B cell (primary cell): ENCODE results near the gene FHIP1B. TPM values are rescaled to one million over a fixed set of nuclear protein-coding genes. Genes with fewer than 3 reads are reported as not detected.

Experiments used
- ATAC-seq: fragments of 200-7000 bp; cut with Tn5 transposase; one replicate; pipeline ENCODE4 v1.10.0; 2021; ENCODE audit warnings: low read depth, mild to moderate bottlenecking, moderate number of reproducible peaks, moderate library complexity
- CTCF ChIA-PET: fragments of 350-600 bp; sonication (Branson Sonifier 250); formaldehyde crosslinking; loops from one replicate; lab custom pipeline; 2021; ENCODE audit warnings: antibody characterized with exemption, inconsistent platforms; lab: Charles Lee
- POLR2A ChIA-PET: fragments of 350-600 bp; sonication (Branson Sonifier 250); formaldehyde crosslinking; loops from one replicate; lab custom pipeline; 2021; ENCODE audit warnings: antibody characterized with exemption; lab: Charles Lee
- DNase-seq: peaks from one replicate; pipeline ENCODE4 v3.0.0; 2013
- H2AFZ ChIP-seq: 2 replicates; pipeline ENCODE4 v1.6.1; 2012; ENCODE audit warnings: mild to moderate bottlenecking, low read depth, low read length; ENCODE audit not compliant: insufficient read depth, poor library complexity, severe bottlenecking
- H3K27ac ChIP-seq, 2 donors: 1 replicate in 1 of 2; 2 replicates in 1 of 2; pipeline ENCODE4 v1.5.1; 2012 to 2013; ENCODE audit warnings: low read length in 2 of 2, mild to moderate bottlenecking in 2 of 2, moderate library complexity in 1 of 2
- H3K27me3 ChIP-seq, 4 experiments: fragments of 200-600 bp in 1 of 4; sonication (generic) in 1 of 4; replicated peaks in 1 of 4; 1 replicate in 2 of 4; 2 replicates in 2 of 4; pipeline versions ENCODE4 v1.6.1 to v1.7.0; 2013 to 2016; ENCODE audit warnings: low read length in 3 of 4, mild to moderate bottlenecking in 2 of 4, mixed read lengths in 1 of 4, moderate library complexity in 1 of 4; ENCODE audit not compliant: insufficient read depth in 4 of 4, control insufficient read depth in 3 of 4; ENCODE audit errors: control extremely low read depth in 1 of 4
- H3K36me3 ChIP-seq, 2 experiments: replicated peaks in 1 of 2; 1 replicate in 1 of 2; 2 replicates in 1 of 2; pipeline versions ENCODE4 v1.6.1 to v1.7.1; 2013; ENCODE audit warnings: low read length in 1 of 2; ENCODE audit not compliant: insufficient read depth in 2 of 2, control insufficient read depth in 1 of 2; ENCODE audit errors: control extremely low read depth in 1 of 2, extremely low read depth in 1 of 2
- H3K4me1 ChIP-seq, 2 donors: fragments of 200-600 bp in 1 of 2; sonication (generic) in 1 of 2; 1 replicate in 1 of 2; 2 replicates in 1 of 2; pipeline versions ENCODE4 v1.5.1 to v1.6.1; 2013 to 2017; ENCODE audit warnings: low read length in 2 of 2; ENCODE audit not compliant: control insufficient read depth in 2 of 2, insufficient read depth in 2 of 2
- H3K4me2 ChIP-seq: replicated peaks from 2 replicates; pipeline ENCODE3; 2012; ENCODE audit warnings: mild to moderate bottlenecking, low read depth, low read length; ENCODE audit not compliant: poor library complexity, severe bottlenecking
- H3K4me3 ChIP-seq, 5 experiments: fragments of 200-600 bp in 1 of 5; sonication (generic) in 1 of 5; 1 replicate in 3 of 5; 2 replicates in 2 of 5; pipeline versions ENCODE4 v1.5.1 to v1.7.0; 2011 to 2016; ENCODE audit warnings: low read length in 4 of 5, mild to moderate bottlenecking in 4 of 5, low read depth in 2 of 5, control low read depth in 1 of 5, moderate library complexity in 1 of 5; ENCODE audit not compliant: insufficient read depth in 1 of 5; ENCODE audit errors: control extremely low read depth in 1 of 5, extremely low read depth in 1 of 5
- H3K79me2 ChIP-seq: fragments of 200-600 bp; sonication (generic); one replicate; pipeline ENCODE4 v1.6.0; 2016; ENCODE audit warnings: low read length; ENCODE audit not compliant: control insufficient read depth, insufficient read depth
- H3K9ac ChIP-seq: fragments of 200-600 bp; sonication (generic); 2 replicates; pipeline ENCODE4 v1.6.1; 2017; ENCODE audit warnings: mild to moderate bottlenecking, low read length, moderate library complexity
- H3K9me3 ChIP-seq, 3 donors: one replicate each; pipeline versions ENCODE4 v1.6.1 to v1.7.1; 2013; ENCODE audit warnings: low read length in 2 of 3; ENCODE audit not compliant: control insufficient read depth in 2 of 3, insufficient read depth in 1 of 3; ENCODE audit errors: control extremely low read depth in 1 of 3
- H4K20me1 ChIP-seq: 2 replicates; pipeline ENCODE4 v1.6.0; 2012; ENCODE audit warnings: mild to moderate bottlenecking, low read length; ENCODE audit not compliant: insufficient read depth, control insufficient read depth, poor library complexity, severe bottlenecking
- H3K27ac Mint-ChIP-seq: one replicate; pipeline ENCODE4 v1.8.0; 2021; ENCODE audit warnings: mixed read lengths
- H3K27me3 Mint-ChIP-seq: one replicate; pipeline ENCODE4 v1.8.0; 2021; ENCODE audit warnings: mixed read lengths
- H3K4me1 Mint-ChIP-seq: one replicate; pipeline ENCODE4 v1.8.0; 2021; ENCODE audit warnings: mixed read lengths
- H3K4me3 Mint-ChIP-seq: one replicate; pipeline ENCODE4 v1.8.0; 2021; ENCODE audit warnings: mixed read lengths
- H3K9me3 Mint-ChIP-seq: one replicate; pipeline ENCODE4 v1.8.0; 2022; ENCODE audit warnings: mixed read lengths; ENCODE audit not compliant: insufficient read depth
- EZH2 ChIP-seq: IDR thresholded peaks from 2 replicates; pipeline ENCODE4 v1.6.1; 2012; ENCODE audit warnings: borderline replicate concordance, low read depth, mild to moderate bottlenecking, moderate library complexity, low read length; ENCODE audit not compliant: insufficient read depth, poor library complexity, severe bottlenecking
- WGBS: methylation state at CpG from one replicate; pipeline ENCODE4 v1.1.5; 2013; ENCODE audit warnings: missing lambda C conversion rate; ENCODE audit not compliant: insufficient coverage; 5-methylcytosine and 5-hydroxymethylcytosine counted together
- intact Hi-C: fragments of 100-400 bp; cut with micrococcal nuclease; formaldehyde crosslinking; loops from one replicate; pipeline ENCODE4 v1.10.0; 2022
- polyA plus RNA-seq: library from polyadenylated mRNA; depleted of rRNA; stranded (reverse); fragments of >200 nt; gene quantifications from 2 replicates; pipeline ENCODE4 v1.2.3, GENCODE V29; 2012
- total RNA-seq, 2 donors: library from RNA; stranded (reverse); fragments of 120-200 nt in 1 of 2; gene quantifications; 1 replicate in 1 of 2; 2 replicates in 1 of 2; pipeline versions ENCODE4 v1.2.3 to v1.2.4, GENCODE V29; 2013 to 2022
- TF ChIP-seq, protein P1 (sequence below): fragments of 200-600 bp; IDR thresholded peaks from one replicate; pipeline ENCODE4 v1.8.0; 2022; ENCODE audit warnings: antibody characterized with exemption, mild to moderate bottlenecking

The FHIP1B gene
- total and polyA plus RNA-seq, 2 donors (not counting 1 experiment from before 2014, with no cell fraction given) = 37.1 to 44.1 TPM

- DNase-seq (no peak), ATAC-seq (no peak)
- no peak overlapping the region for H3K27ac ChIP-seq
- 88% methylated on average over 1 of the region's 1 CpG for WGBS
- Mint-ChIP-seq H3K27me3 (peaks cover 37% of the 10 kb centered on the region), H3K27ac (no peak overlapping the region), H3K4me3 (no peak overlapping the region), H3K4me1 (no peaks in the 10 kb centered on the region), H3K9me3 (no peaks in the 10 kb centered on the region)
- H3K9me3 ChIP-seq = peaks cover 0 to 9% (median 0%) of the 10 kb centered on the region in 3 donors
- intact Hi-C loops = no loop called here
- H4K20me1 ChIP-seq = no peaks in the 10 kb centered on the region
- H3K79me2 ChIP-seq = no peaks in the 10 kb centered on the region
- no peak overlapping the region for H3K4me3 ChIP-seq
- no peak overlapping the region for H3K9ac ChIP-seq
- H3K27me3 ChIP-seq = peaks cover 0 to 10% (median 4%) of the 10 kb centered on the region in 4 experiments
- no peaks in the 10 kb centered on the region for H3K36me3 ChIP-seq
- TF ChIP-seq, protein P1, sequence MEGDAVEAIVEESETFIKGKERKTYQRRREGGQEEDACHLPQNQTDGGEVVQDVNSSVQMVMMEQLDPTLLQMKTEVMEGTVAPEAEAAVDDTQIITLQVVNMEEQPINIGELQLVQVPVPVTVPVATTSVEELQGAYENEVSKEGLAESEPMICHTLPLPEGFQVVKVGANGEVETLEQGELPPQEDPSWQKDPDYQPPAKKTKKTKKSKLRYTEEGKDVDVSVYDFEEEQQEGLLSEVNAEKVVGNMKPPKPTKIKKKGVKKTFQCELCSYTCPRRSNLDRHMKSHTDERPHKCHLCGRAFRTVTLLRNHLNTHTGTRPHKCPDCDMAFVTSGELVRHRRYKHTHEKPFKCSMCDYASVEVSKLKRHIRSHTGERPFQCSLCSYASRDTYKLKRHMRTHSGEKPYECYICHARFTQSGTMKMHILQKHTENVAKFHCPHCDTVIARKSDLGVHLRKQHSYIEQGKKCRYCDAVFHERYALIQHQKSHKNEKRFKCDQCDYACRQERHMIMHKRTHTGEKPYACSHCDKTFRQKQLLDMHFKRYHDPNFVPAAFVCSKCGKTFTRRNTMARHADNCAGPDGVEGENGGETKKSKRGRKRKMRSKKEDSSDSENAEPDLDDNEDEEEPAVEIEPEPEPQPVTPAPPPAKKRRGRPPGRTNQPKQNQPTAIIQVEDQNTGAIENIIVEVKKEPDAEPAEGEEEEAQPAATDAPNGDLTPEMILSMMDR = no peak
- no peak for TF ChIP-seq EZH2
- CTCF ChIA-PET = interaction anchor here (0.8 kb wide), 1 partner anchor 8 kb away, joined by 3 read pairs; no protein-coding TSS in a partner anchor
- no peaks in the 10 kb centered on the region for H3K4me1 ChIP-seq
- POLR2A ChIA-PET = no interaction called here
- H3K4me2 ChIP-seq = no peak overlapping the region
- H2AFZ ChIP-seq = no peak overlapping the region
Measured at GRCh38 chr11:6268820-6269219, 34.4 kb upstream of the FHIP1B start.

GRCh38 chr11:6263662-6264061 is 29.2 kb upstream of the FHIP1B start:
- H3K27me3 ChIP-seq = peaks cover 0 to 26% (median 19%) of the 10 kb centered on the region in 4 experiments
- CTCF ChIA-PET = no interaction called here
- no peak for TF ChIP-seq EZH2
- TF ChIP-seq, protein P1 = no peak

More at GRCh38 chr11:6263662-6264061, 29.2 kb upstream of the FHIP1B start:
- POLR2A ChIA-PET = no interaction called here
- DNase-seq = no peak
- Mint-ChIP-seq H3K4me1 (peaks cover 8% of the 10 kb centered on the region), H3K9me3 (no peaks in the 10 kb centered on the region), H3K4me3 (no peak overlapping the region), H3K27ac (no peak overlapping the region), H3K27me3 (peaks cover 19% of the 10 kb centered on the region)
- peaks cover 15 to 16% of the 10 kb centered on the region in 2 donors for H3K4me1 ChIP-seq
- WGBS = 100% methylated on average over 1 of the region's 1 CpG
- no peak overlapping the region for H3K4me3 ChIP-seq
- no peaks in the 10 kb centered on the region for H3K36me3 ChIP-seq
- no peak overlapping the region for H2AFZ ChIP-seq
- intact Hi-C loops = no loop called here
- no peak for ATAC-seq
- no peak overlapping the region for H3K9ac ChIP-seq
- no peak overlapping the region for H3K4me2 ChIP-seq
- H4K20me1 ChIP-seq = no peaks in the 10 kb centered on the region
- H3K9me3 ChIP-seq = peaks cover 0 to 7% (median 0%) of the 10 kb centered on the region in 3 donors
- H3K27ac ChIP-seq = no peak overlapping the region
- H3K79me2 ChIP-seq = no peaks in the 10 kb centered on the region
